Activated T-cell treated with anti-CD3 and anti-CD28 coated beads, Interleukin-2, amount 50 U/mL, for 48 hours (primary cell): ENCODE results near the gene AGRN.
"Not testable (repeated sequence)": the region's sequence is repeated elsewhere in the genome, so short reads cannot be mapped to it uniquely, and the experiment has no call there.

Source experiments
- DNase-seq, 2 experiments: peaks; one replicate each; pipeline ENCODE4 v3.0.0-alpha.2; 2020

The AGRN gene

GRCh38 chr1:1094981-1095380, 75.1 kb downstream of the AGRN start:
- DNase-seq: no peak

GRCh38 chr1:1096136-1096535, 76.2 kb downstream of the AGRN start:
- not testable (repeated sequence) for DNase-seq

DNA sequence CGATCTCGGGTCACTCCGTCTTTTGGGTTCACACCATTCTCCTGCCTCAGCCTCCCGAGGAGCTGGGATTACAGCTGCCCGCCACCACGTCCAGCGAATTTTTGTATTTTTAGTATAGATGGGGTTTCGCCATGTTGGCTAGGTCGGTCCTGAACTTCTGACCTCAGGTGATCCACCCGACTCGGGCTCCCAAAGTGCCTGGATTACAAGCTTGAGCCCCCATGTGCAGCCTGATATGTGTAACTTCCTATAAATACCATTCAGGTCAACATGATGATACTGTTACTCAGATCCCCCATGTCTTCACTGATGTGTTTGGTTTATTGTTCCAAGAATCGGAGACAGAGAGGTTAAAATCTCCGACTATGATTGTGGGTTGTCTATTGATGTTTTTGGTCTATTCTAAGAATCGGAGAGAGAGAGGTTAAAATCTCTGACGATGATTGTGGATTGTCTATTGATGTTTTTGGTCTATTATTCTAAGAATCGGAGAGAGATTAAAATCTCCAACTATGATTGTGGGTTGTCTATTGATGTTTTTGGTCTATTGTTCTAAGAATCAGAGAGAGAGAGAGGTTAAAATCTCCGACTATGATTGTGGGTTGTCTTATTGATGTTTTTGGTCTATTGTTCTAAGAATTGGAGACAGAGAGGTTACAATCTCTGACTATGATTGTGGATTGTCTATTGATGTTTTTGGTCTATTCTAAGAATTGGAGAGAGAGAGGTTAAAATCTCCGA, 78.9 kb downstream of the AGRN start:
- peak in 1 of 2 experiments; percentile 57 for DNase-seq

DNA sequence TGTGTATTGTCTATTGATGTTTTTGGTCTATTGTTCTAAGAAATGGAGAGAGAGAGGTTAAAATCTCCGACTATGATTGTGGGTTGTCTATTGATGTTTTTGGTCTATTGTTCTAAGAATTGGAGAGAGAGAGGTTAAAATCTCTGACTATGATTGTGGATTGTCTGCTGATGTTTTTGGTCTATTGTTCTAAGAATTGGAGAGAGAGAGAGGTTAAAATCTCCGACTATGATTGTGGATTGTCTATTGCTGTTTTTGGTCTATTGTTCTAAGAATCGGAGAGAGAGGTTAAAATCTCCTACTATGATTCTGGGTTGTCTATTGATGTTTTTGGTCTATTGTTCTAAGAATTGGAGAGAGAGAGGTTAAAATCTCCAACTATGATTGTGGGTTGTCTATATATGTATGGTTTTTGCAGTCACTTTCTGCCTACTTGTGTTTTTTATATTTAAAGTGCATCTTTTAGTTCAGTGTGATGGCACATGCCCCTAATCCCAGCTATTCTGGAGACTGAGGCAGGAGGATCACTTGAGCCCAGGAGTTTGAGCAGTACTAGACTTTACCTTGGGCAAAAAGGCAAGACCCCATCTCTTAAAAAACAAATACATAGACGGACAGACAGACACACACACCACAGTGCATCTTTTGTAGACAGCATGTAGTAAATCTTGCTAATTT, 79.7 kb downstream of the AGRN start:
- DNase-seq: no peak

GRCh38 chr1:1100296-1100695, 80.4 kb downstream of the AGRN start:
- DNase-seq: no peak

DNA sequence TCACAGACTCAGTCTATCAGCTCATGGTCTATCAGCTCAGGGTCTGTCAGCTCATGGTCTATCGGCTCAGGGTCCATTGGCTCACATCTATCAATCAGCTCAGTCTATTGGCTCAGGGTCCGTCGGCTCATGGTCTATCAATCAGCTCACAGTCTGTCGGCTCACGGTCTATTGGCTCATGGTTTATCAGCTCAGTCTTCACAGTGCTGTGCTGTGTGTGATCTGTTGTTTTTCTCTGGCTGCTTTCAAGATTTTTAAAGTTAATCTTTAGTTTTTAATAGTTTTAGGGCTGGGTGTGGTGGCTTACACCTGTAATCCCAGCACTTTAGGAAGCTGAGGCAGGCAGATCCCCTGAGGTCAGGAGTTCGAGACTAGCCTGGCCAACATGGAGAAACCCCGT, 81.6 kb downstream of the AGRN start:
- no peak for DNase-seq

DNA sequence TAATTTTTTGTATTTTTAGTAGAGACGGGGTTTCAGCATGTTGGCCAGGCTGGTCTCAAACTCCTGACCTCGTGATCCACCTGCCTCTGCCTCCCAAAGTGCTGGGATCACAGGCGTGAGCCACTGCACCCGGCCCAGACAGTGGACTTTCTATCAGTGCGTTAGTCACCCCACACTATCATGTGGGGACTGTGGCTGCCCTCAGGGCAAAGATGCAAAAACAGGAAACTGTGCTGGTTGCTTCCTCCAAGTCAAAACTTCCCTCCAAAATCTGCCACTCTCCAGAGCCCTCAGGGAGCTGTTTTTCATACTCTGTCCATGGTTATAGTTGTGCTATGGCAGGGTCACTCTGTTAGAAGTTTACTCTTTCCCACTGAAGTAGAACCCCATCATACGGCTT, 84.2 kb downstream of the AGRN start:
- DNase-seq: peak in 1 of 2 experiments; percentile 53
